ENCODE measurements around the gene SH2D1A.

The SH2D1A gene

DNA sequence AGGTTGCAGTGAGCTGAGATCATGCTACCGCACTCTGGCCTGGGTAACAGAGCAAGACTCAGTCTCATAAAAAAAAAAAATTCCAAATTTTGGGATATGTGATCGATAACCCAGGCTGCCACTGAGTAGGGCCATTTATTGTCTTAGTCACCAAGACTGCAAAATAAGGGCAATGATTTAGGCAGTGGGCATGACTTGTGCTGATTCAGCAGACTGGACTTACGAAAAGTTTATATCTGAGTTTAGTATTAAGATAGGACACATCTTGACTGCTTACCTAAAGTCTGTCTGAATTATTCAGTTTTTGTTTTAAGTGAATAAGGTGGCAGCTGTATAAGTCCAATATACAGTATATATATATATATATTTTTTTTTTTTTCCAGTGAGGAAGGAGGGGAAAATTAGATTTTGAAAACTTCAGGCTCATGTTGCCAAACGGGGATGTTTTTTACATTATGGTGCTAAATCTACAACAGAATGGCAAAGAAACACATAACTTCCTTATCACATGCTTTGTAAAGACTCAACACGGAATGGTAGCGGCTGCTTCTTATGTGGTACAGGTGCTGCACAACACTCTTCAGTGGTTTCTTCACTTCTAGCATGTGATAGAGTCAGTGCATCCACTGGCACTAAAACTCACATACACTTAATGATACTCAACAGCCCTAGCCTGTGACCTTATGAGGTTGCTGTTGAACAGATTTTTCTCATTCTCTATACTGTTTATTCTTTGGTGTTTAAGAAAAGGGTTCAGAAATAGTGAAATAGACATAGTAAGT, 7.4 kb upstream of the SH2D1A start:
- Histone ChIP-seq H3K36me3 (ENCODE audit: insufficient read depth, low read length) (no peaks in the 10 kb centered on the region), H3K9me3 (ENCODE audit: insufficient read depth, low read depth, low read length) (no peaks in the 10 kb centered on the region), H3K27me3 (ENCODE audit: insufficient read depth, low read length) (no peaks in the 10 kb centered on the region), H3K9ac (ENCODE audit: low read depth, low read length) (no peak overlapping the region), H3K27ac (ENCODE audit: low read depth, low read length) (no peak overlapping the region), H3K4me1 (ENCODE audit: insufficient read depth, low read length) (no peaks in the 10 kb centered on the region), H3K4me3 (ENCODE audit: low read length) (no peak overlapping the region)
- WGBS = 97% methylated on average over 5 of the region's 6 CpGs

DNA sequence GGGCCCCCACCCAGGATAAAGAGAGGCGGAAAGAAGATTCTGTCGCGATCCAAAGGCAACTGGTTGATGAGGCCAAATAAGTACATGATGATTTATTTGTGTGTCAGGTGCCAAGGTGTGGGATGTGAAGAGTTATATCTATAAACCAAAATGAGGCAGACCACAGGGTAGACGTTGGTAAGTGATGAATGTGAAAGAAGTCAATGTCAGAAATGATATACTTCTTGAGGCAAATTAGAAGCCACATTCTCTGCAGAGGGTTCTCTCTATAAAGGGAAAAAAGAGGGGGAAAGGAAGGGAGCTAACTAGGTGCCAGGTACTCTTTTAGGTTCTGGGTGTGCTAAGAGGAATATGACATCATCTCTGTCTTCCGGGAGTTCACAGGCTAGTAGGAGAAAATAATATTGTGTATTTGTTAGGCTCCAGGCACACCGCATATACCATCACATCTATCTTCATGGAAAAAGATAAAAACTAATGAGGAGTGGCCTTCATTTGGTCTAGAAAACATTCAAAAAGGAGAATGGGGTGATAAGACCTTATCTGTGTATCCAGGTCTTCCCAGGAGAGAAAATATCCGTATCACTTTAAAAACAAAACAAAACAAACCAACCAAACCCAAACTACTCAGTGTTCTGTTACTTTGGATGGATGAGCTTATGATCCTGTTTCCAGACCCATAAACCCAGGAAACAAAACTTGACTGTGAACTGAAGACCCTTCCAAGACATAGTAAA, 4.8 kb upstream of the SH2D1A start:
- no peak overlapping the region for H3K4me3 ChIP-seq (ENCODE audit: low read length)
- H3K27me3 ChIP-seq (ENCODE audit: insufficient read depth, low read length) = no peaks in the 10 kb centered on the region
- H3K36me3 ChIP-seq (ENCODE audit: insufficient read depth, low read length) = no peaks in the 10 kb centered on the region
- WGBS = 62% methylated on average over 4 of the region's 7 CpGs
- no peak overlapping the region for H3K9ac ChIP-seq (ENCODE audit: low read depth, low read length)
- H3K27ac ChIP-seq (ENCODE audit: low read depth, low read length) = no peak overlapping the region
- no peaks in the 10 kb centered on the region for H3K4me1 ChIP-seq (ENCODE audit: insufficient read depth, low read length)
- H3K9me3 ChIP-seq (ENCODE audit: insufficient read depth, low read depth, low read length) = no peaks in the 10 kb centered on the region

DNA sequence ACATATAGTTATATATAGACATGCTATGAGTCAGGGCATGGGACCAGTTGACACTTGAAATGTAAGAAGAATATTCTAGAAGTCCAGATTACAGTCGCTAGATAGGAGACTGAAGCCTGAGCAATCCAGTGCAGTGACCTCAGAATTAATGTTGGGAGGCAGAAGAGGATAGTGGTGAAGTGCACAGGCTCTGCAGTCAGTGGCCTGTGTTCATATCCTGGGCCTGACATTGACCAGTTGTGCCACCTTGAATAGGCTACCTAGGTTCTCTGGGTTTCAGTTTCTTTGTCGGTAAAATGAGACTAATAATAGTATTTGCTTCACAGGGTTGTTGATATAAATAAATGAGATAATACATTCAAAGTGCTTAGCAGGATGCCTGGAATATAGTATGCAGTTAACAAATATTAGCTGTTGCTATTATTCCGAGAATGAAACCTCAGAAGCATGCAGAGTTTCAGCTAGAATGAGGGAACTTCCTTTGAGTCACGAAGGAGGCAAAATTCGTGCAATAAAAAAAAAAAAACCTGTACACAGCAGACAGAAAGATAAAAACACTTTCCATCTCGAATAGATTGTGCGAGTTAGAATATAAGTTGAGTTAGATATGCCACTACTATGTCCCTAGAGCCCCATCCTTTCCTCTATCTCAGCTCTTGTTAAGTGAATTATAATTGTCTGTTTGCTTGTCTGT, 4.0 kb upstream of the SH2D1A start:
- H3K4me1 ChIP-seq (ENCODE audit: insufficient read depth, low read length) = peaks cover under 1% of the 10 kb centered on the region; the same call in 1 of the 2 replicates

DNA sequence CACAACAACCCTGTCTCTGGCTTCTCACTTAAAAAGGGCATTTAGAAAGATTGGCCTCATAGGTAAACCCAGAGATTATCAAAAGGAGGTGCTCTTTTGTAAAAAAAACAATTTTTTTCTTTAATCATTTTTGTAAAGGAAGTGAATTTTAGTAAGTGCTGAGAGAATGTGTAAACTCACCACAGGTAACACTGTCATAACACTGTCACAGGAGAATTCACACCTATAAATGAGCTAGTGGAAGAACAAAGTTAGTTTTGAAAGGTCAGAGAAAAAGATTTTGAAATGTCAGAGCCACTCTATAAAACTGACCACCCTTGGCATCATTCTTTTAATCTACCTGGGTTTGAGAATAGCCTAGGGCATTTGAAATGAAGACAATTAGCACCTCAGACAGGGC, 3.3 kb upstream of the SH2D1A start:
- no peak overlapping the region for H3K27ac ChIP-seq (ENCODE audit: low read depth, low read length)
- no peak overlapping the region for H3K9ac ChIP-seq (ENCODE audit: low read depth, low read length)
- no peaks in the 10 kb centered on the region for H3K9me3 ChIP-seq (ENCODE audit: insufficient read depth, low read depth, low read length)
- no peaks in the 10 kb centered on the region for H3K36me3 ChIP-seq (ENCODE audit: insufficient read depth, low read length)
- no peak overlapping the region for H3K4me3 ChIP-seq (ENCODE audit: low read length)
- H3K27me3 ChIP-seq (ENCODE audit: insufficient read depth, low read length) = no peaks in the 10 kb centered on the region
- peaks cover 3% of the 10 kb centered on the region; the same call in 1 of the 2 replicates for H3K4me1 ChIP-seq (ENCODE audit: insufficient read depth, low read length)

More for the DNA sequence above, 4.0 kb upstream of the SH2D1A start:
- Histone ChIP-seq H3K4me3 (ENCODE audit: low read length) (no peak overlapping the region), H3K9ac (ENCODE audit: low read depth, low read length) (no peak overlapping the region), H3K27ac (ENCODE audit: low read depth, low read length) (no peak overlapping the region), H3K36me3 (ENCODE audit: insufficient read depth, low read length) (no peaks in the 10 kb centered on the region), H3K27me3 (ENCODE audit: insufficient read depth, low read length) (no peaks in the 10 kb centered on the region), H3K9me3 (ENCODE audit: insufficient read depth, low read depth, low read length) (no peaks in the 10 kb centered on the region)
- 94% methylated on average over 5 of the region's 7 CpGs for WGBS

DNA sequence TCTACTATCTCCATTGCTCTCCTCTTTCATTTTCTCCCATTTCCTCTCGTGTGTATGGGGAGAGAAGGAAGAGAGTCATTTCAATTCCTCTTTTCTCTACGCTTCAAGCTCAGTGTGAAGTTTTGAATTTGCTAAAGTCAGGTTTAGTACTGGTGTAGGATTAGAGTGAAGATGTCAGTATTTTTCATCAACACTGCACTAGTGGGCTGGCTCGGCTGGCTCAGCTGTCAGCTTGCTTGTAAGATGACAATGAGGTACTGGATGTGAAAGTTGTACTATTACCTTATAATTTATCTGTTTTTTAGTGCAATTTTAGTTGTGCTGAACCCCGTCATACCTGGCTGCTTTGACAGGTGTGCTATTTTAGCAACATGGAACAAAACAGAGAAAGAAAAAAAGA, 2.1 kb upstream of the SH2D1A start:
- Histone ChIP-seq H3K4me1 (ENCODE audit: insufficient read depth, low read length) (peaks cover 3% of the 10 kb centered on the region; the same call in 1 of the 2 replicates), H3K36me3 (ENCODE audit: insufficient read depth, low read length) (no peaks in the 10 kb centered on the region), H3K9ac (ENCODE audit: low read depth, low read length) (no peak overlapping the region), H3K9me3 (ENCODE audit: insufficient read depth, low read depth, low read length) (no peaks in the 10 kb centered on the region), H3K27me3 (ENCODE audit: insufficient read depth, low read length) (no peaks in the 10 kb centered on the region), H3K4me3 (ENCODE audit: low read length) (no peak overlapping the region), H3K27ac (ENCODE audit: low read depth, low read length) (no peak overlapping the region)
- 100% methylated on average over 2 of the region's 4 CpGs for WGBS

DNA sequence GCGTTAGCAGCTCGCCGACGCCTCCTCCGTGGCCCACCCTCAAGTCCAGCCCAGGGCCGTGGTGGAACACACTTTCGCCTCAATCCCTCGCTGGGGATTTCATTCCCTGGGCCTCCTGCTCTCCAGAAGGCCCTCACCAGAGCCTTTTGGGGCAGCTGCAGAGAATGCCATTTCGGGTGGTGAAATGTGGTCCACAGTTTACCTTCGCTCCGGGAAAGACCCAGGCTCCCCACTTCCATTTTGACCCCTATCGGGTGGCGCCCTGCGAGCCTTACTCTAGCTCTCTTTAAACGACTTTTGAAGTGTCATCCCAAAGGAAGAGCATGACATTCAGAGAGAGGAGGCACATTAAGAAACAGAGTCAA, 496 bp downstream of the SH2D1A start:
- WGBS = 92% methylated on average over 15 of the region's 15 CpGs
- Histone ChIP-seq H3K36me3 (ENCODE audit: insufficient read depth, low read length) (no peaks in the 10 kb centered on the region), H3K27me3 (ENCODE audit: insufficient read depth, low read length) (no peaks in the 10 kb centered on the region), H3K9ac (ENCODE audit: low read depth, low read length) (no peak overlapping the region), H3K4me1 (ENCODE audit: insufficient read depth, low read length) (peaks cover 3% of the 10 kb centered on the region; the same call in 1 of the 2 replicates), H3K9me3 (ENCODE audit: insufficient read depth, low read depth, low read length) (no peaks in the 10 kb centered on the region), H3K27ac (ENCODE audit: low read depth, low read length) (no peak overlapping the region), H3K4me3 (ENCODE audit: low read length) (no peak overlapping the region)

DNA sequence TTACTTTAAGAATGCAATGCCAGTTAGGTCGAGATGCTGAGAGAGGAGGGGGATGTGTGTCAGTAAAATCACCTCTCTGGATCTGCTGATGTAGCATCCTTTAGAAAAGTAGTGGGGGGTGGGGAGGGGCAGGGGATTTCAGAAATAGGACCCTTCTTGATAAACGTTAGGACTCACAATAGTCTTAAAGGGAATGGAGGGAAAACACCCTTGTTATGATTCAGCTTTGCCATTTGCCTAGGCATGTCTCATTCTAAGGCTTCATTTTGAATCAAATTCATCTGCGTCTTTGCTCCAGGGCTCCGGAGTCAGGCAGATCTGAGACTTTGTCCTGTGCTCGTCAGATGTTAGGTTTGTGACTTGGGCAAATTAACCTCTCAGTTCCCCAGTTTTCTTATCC, 879 bp downstream of the SH2D1A start:
- 74% methylated on average over 4 of the region's 5 CpGs for WGBS
- H3K9ac ChIP-seq (ENCODE audit: low read depth, low read length) = no peak overlapping the region
- no peaks in the 10 kb centered on the region for H3K27me3 ChIP-seq (ENCODE audit: insufficient read depth, low read length)
- no peak overlapping the region for H3K27ac ChIP-seq (ENCODE audit: low read depth, low read length)
- no peak overlapping the region for H3K4me3 ChIP-seq (ENCODE audit: low read length)
- peaks cover 3% of the 10 kb centered on the region; the same call in 1 of the 2 replicates for H3K4me1 ChIP-seq (ENCODE audit: insufficient read depth, low read length)
- H3K36me3 ChIP-seq (ENCODE audit: insufficient read depth, low read length) = no peaks in the 10 kb centered on the region
- no peaks in the 10 kb centered on the region for H3K9me3 ChIP-seq (ENCODE audit: insufficient read depth, low read depth, low read length)

DNA sequence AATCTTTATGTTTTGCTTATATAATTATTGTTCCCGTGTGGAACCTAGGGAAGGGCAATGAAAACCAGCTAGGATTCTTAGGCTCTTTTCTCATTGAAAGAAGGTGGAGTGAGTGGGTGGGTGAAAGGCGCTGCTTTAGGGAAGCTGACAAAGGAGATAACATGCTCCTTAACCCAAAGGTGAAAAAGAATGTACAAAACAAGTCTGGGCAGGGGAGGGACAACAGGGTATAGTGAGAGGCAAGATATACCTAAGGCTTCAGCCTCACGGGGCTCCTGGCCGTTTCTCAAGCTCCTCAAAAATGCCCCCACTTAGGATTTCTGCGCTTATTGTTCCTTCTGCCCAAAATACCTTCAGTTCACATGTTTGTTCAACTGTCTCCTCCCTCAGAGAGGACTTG, 1.8 kb downstream of the SH2D1A start:
- H3K9ac ChIP-seq (ENCODE audit: low read depth, low read length) = no peak overlapping the region
- H3K9me3 ChIP-seq (ENCODE audit: insufficient read depth, low read depth, low read length) = no peaks in the 10 kb centered on the region
- H3K27me3 ChIP-seq (ENCODE audit: insufficient read depth, low read length) = no peaks in the 10 kb centered on the region
- no peaks in the 10 kb centered on the region for H3K36me3 ChIP-seq (ENCODE audit: insufficient read depth, low read length)
- H3K27ac ChIP-seq (ENCODE audit: low read depth, low read length) = no peak overlapping the region
- no peak overlapping the region for H3K4me3 ChIP-seq (ENCODE audit: low read length)
- peaks cover 3% of the 10 kb centered on the region; the same call in 1 of the 2 replicates for H3K4me1 ChIP-seq (ENCODE audit: insufficient read depth, low read length)
- WGBS = 75% methylated on average over 5 of the region's 5 CpGs

DNA sequence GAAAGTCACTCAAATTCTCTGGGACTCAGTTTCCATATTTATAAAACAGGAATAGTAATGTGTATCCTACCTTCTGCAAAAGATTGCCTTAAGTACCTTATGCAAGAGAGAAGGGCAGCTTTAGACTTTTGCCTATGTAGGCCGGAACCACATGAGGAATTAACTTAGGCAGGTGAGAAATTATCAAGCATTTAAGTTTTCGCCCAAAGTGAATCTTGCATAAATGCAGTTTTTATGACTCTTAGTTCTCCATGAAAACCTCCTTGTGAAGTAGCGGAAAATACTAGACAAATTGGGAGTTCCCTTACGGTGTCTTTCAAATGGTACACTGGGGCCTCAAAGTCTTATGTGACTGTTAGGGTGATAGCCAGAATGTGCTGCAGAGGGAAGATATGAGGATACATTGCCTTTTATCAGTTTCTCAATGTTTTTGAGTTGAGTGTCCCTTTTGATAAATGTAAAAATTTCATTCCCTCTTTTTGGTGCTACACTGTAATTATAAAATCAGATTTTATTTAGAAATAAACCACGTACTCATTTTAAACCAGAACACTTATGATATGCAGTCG, 2.6 kb downstream of the SH2D1A start:
- Histone ChIP-seq H3K27ac (ENCODE audit: low read depth, low read length) (no peak overlapping the region), H3K27me3 (ENCODE audit: insufficient read depth, low read length) (no peaks in the 10 kb centered on the region), H3K9me3 (ENCODE audit: insufficient read depth, low read depth, low read length) (no peaks in the 10 kb centered on the region), H3K4me1 (ENCODE audit: insufficient read depth, low read length) (peaks cover 3% of the 10 kb centered on the region; the same call in 1 of the 2 replicates), H3K36me3 (ENCODE audit: insufficient read depth, low read length) (no peaks in the 10 kb centered on the region), H3K9ac (ENCODE audit: low read depth, low read length) (no peak overlapping the region), H3K4me3 (ENCODE audit: low read length) (no peak overlapping the region)
- WGBS = 98% methylated on average over 4 of the region's 6 CpGs

DNA sequence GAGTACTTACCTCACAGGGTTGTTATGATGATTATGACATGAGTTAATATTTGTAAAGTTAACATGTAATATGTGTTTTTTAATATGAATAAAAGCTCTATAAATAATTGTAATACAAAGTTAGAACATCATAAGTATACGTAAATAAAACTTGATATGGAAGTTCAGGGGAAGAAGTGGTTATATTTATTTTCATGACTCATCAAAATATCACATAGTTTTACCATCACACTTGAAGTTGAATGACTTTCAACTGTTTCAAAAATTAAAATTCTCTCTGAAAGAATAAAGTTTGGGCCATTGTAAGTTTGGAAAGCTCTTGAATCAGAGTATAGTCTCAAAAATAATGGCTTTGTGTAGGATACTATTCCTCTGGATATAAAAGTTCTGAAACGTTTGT, 8.3 kb downstream of the SH2D1A start:
- Histone ChIP-seq H3K4me1 (ENCODE audit: insufficient read depth, low read length) (no peaks in the 10 kb centered on the region), H3K27ac (ENCODE audit: low read depth, low read length) (no peak overlapping the region), H3K9ac (ENCODE audit: low read depth, low read length) (no peak overlapping the region), H3K4me3 (ENCODE audit: low read length) (no peak overlapping the region), H3K27me3 (ENCODE audit: insufficient read depth, low read length) (no peaks in the 10 kb centered on the region), H3K9me3 (ENCODE audit: insufficient read depth, low read depth, low read length) (no peaks in the 10 kb centered on the region), H3K36me3 (ENCODE audit: insufficient read depth, low read length) (no peaks in the 10 kb centered on the region)
- WGBS = 88% methylated on average over 1 of the region's 2 CpGs
